ENCODE measurements around the gene PHLDA1. TPM values are rescaled to one million over a fixed set of nuclear protein-coding genes. Genes with fewer than 3 reads are reported as not detected.
A peak's percentile ranks its signal among the peaks of the same experiment; 100 is the strongest.

Gene PHLDA1
- polyA plus RNA-seq = 0.08 TPM

GRCh38 chr12:76031414-76032042 lies at the start of gene PHLDA1:
PHLDA1 (minus strand) TSS chr12:76031776.
- H3K27ac Mint-ChIP-seq = peak within 1 kb of the TSS; percentile 66 to 87 (median 87)
- peaks cover 7 to 18% (median 13%) of the 10 kb centered on the region in 3 donors for H3K4me1 Mint-ChIP-seq
- H3K27me3 Mint-ChIP-seq = peaks cover 20% of the 10 kb centered on the region
- H3K36me3 Mint-ChIP-seq = no peaks in the 10 kb centered on the region
- H3K4me3 Mint-ChIP-seq = peak within 1 kb of the TSS; percentile 94 to 97 (median 97)
- no peaks in the 10 kb centered on the region for H3K9me3 Mint-ChIP-seq

GRCh38 chr12:76080729-76081415 lies 49.3 kb upstream of the PHLDA1 start:
- Mint-ChIP-seq H3K27me3 (no peaks in the 10 kb centered on the region), H3K4me3 (peak overlapping the region in 1 of 4 donors; percentile 77), H3K36me3 (peaks cover 12% of the 10 kb centered on the region), H3K4me1 (peaks cover 50 to 69% (median 61%) of the 10 kb centered on the region in 3 donors), H3K27ac (no peak overlapping the region), H3K9me3 (peaks cover 0 to 2% (median 0%) of the 10 kb centered on the region in 3 donors)

- Mint-ChIP-seq H3K4me3 (peak overlapping the region in 2 of 4 donors; percentile 32 to 73), H3K4me1 (peaks cover 48 to 64% (median 58%) of the 10 kb centered on the region in 3 donors), H3K9me3 (peaks cover 0 to 2% (median 0%) of the 10 kb centered on the region in 3 donors), H3K36me3 (peaks cover 12% of the 10 kb centered on the region), H3K27me3 (no peaks in the 10 kb centered on the region), H3K27ac (peak overlapping the region in 1 of 3 donors; percentile 67)
Measured at GRCh38 chr12:76080017-76080728, 48.6 kb upstream of the PHLDA1 start.

- H3K9me3 Mint-ChIP-seq = peaks cover 0 to 2% (median 0%) of the 10 kb centered on the region in 3 donors
- H3K36me3 Mint-ChIP-seq = peaks cover 12% of the 10 kb centered on the region
- H3K27me3 Mint-ChIP-seq = no peaks in the 10 kb centered on the region
- peak overlapping the region in 2 of 4 donors; percentile 25 to 45 for H3K4me3 Mint-ChIP-seq
- peak overlapping the region in 1 of 3 donors; percentile 62 for H3K27ac Mint-ChIP-seq
- peaks cover 52 to 67% (median 65%) of the 10 kb centered on the region in 3 donors for H3K4me1 Mint-ChIP-seq
Measured at GRCh38 chr12:76078748-76079147, 47.2 kb upstream of the PHLDA1 start.

- Mint-ChIP-seq H3K36me3 (peaks cover 14% of the 10 kb centered on the region), H3K9me3 (peaks cover 0 to 2% (median 0%) of the 10 kb centered on the region in 3 donors), H3K27me3 (no peaks in the 10 kb centered on the region), H3K4me3 (no peak overlapping the region), H3K27ac (no peak overlapping the region), H3K4me1 (peaks cover 45 to 70% (median 63%) of the 10 kb centered on the region in 3 donors)
Measured at GRCh38 chr12:76075448-76075847, 43.9 kb upstream of the PHLDA1 start.

- Mint-ChIP-seq H3K36me3 (peaks cover 14% of the 10 kb centered on the region), H3K4me1 (peaks cover 41 to 65% (median 58%) of the 10 kb centered on the region in 3 donors), H3K4me3 (no peak overlapping the region)
Measured at GRCh38 chr12:76074701-76075336, 43.2 kb upstream of the PHLDA1 start.

GRCh38 chr12:76073561-76073960 lies 42.0 kb upstream of the PHLDA1 start:
- H3K27ac Mint-ChIP-seq = no peak overlapping the region
- no peak overlapping the region for H3K4me3 Mint-ChIP-seq
- H3K27me3 Mint-ChIP-seq = no peaks in the 10 kb centered on the region
- peaks cover 5% of the 10 kb centered on the region for H3K36me3 Mint-ChIP-seq
- peaks cover 0 to under 1% (median 0%) of the 10 kb centered on the region in 3 donors for H3K9me3 Mint-ChIP-seq
- H3K4me1 Mint-ChIP-seq = peaks cover 40 to 58% (median 58%) of the 10 kb centered on the region in 3 donors

More at GRCh38 chr12:76074701-76075336, 43.2 kb upstream of the PHLDA1 start:
- Mint-ChIP-seq H3K27ac (no peak overlapping the region), H3K9me3 (peaks cover 0 to 2% (median 0%) of the 10 kb centered on the region in 3 donors), H3K27me3 (no peaks in the 10 kb centered on the region)

GRCh38 chr12:76072568-76072967 lies 41.0 kb upstream of the PHLDA1 start:
- Mint-ChIP-seq H3K36me3 (peaks cover 2% of the 10 kb centered on the region), H3K9me3 (no peaks in the 10 kb centered on the region), H3K4me3 (no peak overlapping the region), H3K4me1 (peaks cover 36 to 57% (median 52%) of the 10 kb centered on the region in 3 donors), H3K27me3 (no peaks in the 10 kb centered on the region), H3K27ac (peak overlapping the region in 1 of 3 donors; percentile 60)

- Mint-ChIP-seq H3K27ac (no peak overlapping the region), H3K4me3 (no peak overlapping the region), H3K36me3 (peaks cover 15% of the 10 kb centered on the region), H3K4me1 (peaks cover 23 to 33% (median 33%) of the 10 kb centered on the region in 3 donors), H3K9me3 (peaks cover 4 to 13% (median 9%) of the 10 kb centered on the region in 3 donors), H3K27me3 (no peaks in the 10 kb centered on the region)
Measured at GRCh38 chr12:76069339-76069738, 37.8 kb upstream of the PHLDA1 start.

GRCh38 chr12:76065917-76066316 lies 34.3 kb upstream of the PHLDA1 start:
- H3K4me3 Mint-ChIP-seq = no peak overlapping the region
- peaks cover 4 to 13% (median 9%) of the 10 kb centered on the region in 3 donors for H3K9me3 Mint-ChIP-seq
- H3K36me3 Mint-ChIP-seq = peaks cover 21% of the 10 kb centered on the region
- H3K27me3 Mint-ChIP-seq = no peaks in the 10 kb centered on the region
- no peak overlapping the region for H3K27ac Mint-ChIP-seq
- H3K4me1 Mint-ChIP-seq = peaks cover 8 to 12% (median 10%) of the 10 kb centered on the region in 3 donors

- H3K4me1 Mint-ChIP-seq = peaks cover 8 to 15% (median 14%) of the 10 kb centered on the region in 3 donors
- H3K27ac Mint-ChIP-seq = no peak overlapping the region
- H3K36me3 Mint-ChIP-seq = peaks cover 21% of the 10 kb centered on the region
- H3K4me3 Mint-ChIP-seq = no peak overlapping the region
- no peaks in the 10 kb centered on the region for H3K27me3 Mint-ChIP-seq
- H3K9me3 Mint-ChIP-seq = peaks cover 4 to 13% (median 9%) of the 10 kb centered on the region in 3 donors
Measured at GRCh38 chr12:76064904-76065303, 33.3 kb upstream of the PHLDA1 start.

- Mint-ChIP-seq H3K27me3 (no peaks in the 10 kb centered on the region), H3K9me3 (peaks cover 0 to 5% (median 5%) of the 10 kb centered on the region in 3 donors), H3K4me1 (peaks cover 3 to 17% (median 3%) of the 10 kb centered on the region in 3 donors), H3K4me3 (no peak overlapping the region), H3K36me3 (peaks cover 23% of the 10 kb centered on the region), H3K27ac (peak overlapping the region in 1 of 3 donors; percentile 7)
Measured at GRCh38 chr12:76060111-76060510, 28.5 kb upstream of the PHLDA1 start.

GRCh38 chr12:76057326-76057725 lies 25.8 kb upstream of the PHLDA1 start:
- Mint-ChIP-seq H3K27ac (peak overlapping the region in 1 of 3 donors; percentile 32), H3K27me3 (no peaks in the 10 kb centered on the region), H3K4me3 (no peak overlapping the region), H3K4me1 (peaks cover 3 to 9% (median 3%) of the 10 kb centered on the region in 3 donors), H3K36me3 (peaks cover 14% of the 10 kb centered on the region), H3K9me3 (no peaks in the 10 kb centered on the region)

- no peak overlapping the region for H3K4me3 Mint-ChIP-seq
- peaks cover 12% of the 10 kb centered on the region for H3K36me3 Mint-ChIP-seq
- no peaks in the 10 kb centered on the region for H3K27me3 Mint-ChIP-seq
- no peak overlapping the region for H3K27ac Mint-ChIP-seq
- H3K9me3 Mint-ChIP-seq = no peaks in the 10 kb centered on the region
- H3K4me1 Mint-ChIP-seq = peaks cover 0 to 7% (median 2%) of the 10 kb centered on the region in 3 donors
Measured at GRCh38 chr12:76055393-76055792, 23.8 kb upstream of the PHLDA1 start.

Data from IgD-negative memory B cell (primary cell).